Psoas muscle (tissue), 8 donors: Measurements from ENCODE around the gene DPYSL3. TPM values are rescaled to one million over a fixed set of nuclear protein-coding genes. Genes with fewer than 3 reads are reported as not detected.
"Not testable (repeated sequence)": the region's sequence is repeated elsewhere in the genome, so short reads cannot be mapped to it uniquely, and the experiment has no call there.

Experiments used
- ATAC-seq, 4 donors: fragments of 200-7000 bp; cut with Tn5 transposase; one replicate each; pipeline ENCODE4 v1.9.1; 2020; ENCODE audit warnings: moderate library complexity in 3 of 4, mild to moderate bottlenecking in 2 of 4
- DNase-seq, 2 donors: peaks; one replicate each; pipeline ENCODE4 v3.0.0-alpha.2; 2020
- H3K27ac ChIP-seq: fragments of 200-600 bp; one replicate; pipeline ENCODE4 v1.8.0; 2022
- H3K27me3 ChIP-seq, 3 donors: fragments of 200-600 bp in 1 of 3; one replicate each; pipeline versions ENCODE4 v1.6.1 to v1.8.0; 2013 to 2022; ENCODE audit warnings: low read length in 2 of 3, mild to moderate bottlenecking in 2 of 3, moderate library complexity in 1 of 3; ENCODE audit not compliant: insufficient read depth in 3 of 3
- H3K36me3 ChIP-seq, 2 donors: fragments of 200-600 bp in 1 of 2; one replicate each; pipeline versions ENCODE4 v1.6.1 to v1.8.0; 2013 to 2022; ENCODE audit warnings: low read depth in 1 of 2, mild to moderate bottlenecking in 1 of 2, moderate library complexity in 1 of 2; ENCODE audit not compliant: insufficient read depth in 1 of 2
- H3K4me1 ChIP-seq: fragments of 200-600 bp; one replicate; pipeline ENCODE4 v1.8.0; 2022
- H3K4me3 ChIP-seq: fragments of 200-600 bp; one replicate; pipeline ENCODE4 v1.8.0; 2022; ENCODE audit warnings: mild to moderate bottlenecking
- H3K9me3 ChIP-seq: fragments of 200-600 bp; one replicate; pipeline ENCODE4 v1.8.0; 2022
- WGBS, 3 donors: extraction: QIAGEN DNeasy Blood & Tissue Kit; methylation state at CpG; one replicate each; pipeline versions ENCODE4 v1.1.6 to v1.1.7; 2013; 5-methylcytosine and 5-hydroxymethylcytosine counted together
- intact Hi-C, 2 donors: fragments of 100-400 bp; cut with DNase I; formaldehyde crosslinking; loops; one replicate each; pipeline versions ENCODE4 v1.11.0 to v1.14.2; 2022
- polyA plus RNA-seq, 3 donors: library from polyadenylated mRNA; stranded (reverse); fragments of 200-250 nt; gene quantifications; one replicate each; pipeline ENCODE4 v1.2.3, GENCODE V29; 2013
- total RNA-seq, 4 donors: library from RNA; stranded (reverse); fragmentation: NEBNext Ultra II Directional in 2 of 4; extraction: Animal tissue kit (Norgen Biotek cat#: 25700) in 2 of 4; gene quantifications; one replicate each; pipeline versions ENCODE4 v1.2.1 to v1.2.4, GENCODE V29; 2021 to 2023
- TF ChIP-seq, protein P1 (sequence below): fragments of 200-600 bp; IDR thresholded peaks from one replicate; pipeline ENCODE4 v1.8.0; 2022; ENCODE audit warnings: antibody characterized with exemption
- donor health status: healthy with polysubstance abuse.
- donor health status: DM: no; HTN: no; CAD: no; lungs with moderate emphysema.
- donor health status: Bipolar disorder and iron deficiency.
- donor health status: healthy.
- donor health status: DM: yes; HTN: yes; CAD: no.
- donor health status: DM: no; HTN: no; CAD: no.
- donor health status: DM: no; HTN: no; CAD: no.
- donor health status: DM: yes; HTN: yes; CAD: no.

DPYSL3 gene
- total and polyA plus RNA-seq, 7 donors = 8.8 to 58.5 (median 18.0) TPM

GRCh38 chr5:147375151-147375550 is 134.7 kb downstream of the DPYSL3 start:
- Histone ChIP-seq H3K27ac (no peak overlapping the region), H3K4me1 (no peaks in the 10 kb centered on the region), H3K4me3 (no peak overlapping the region), H3K27me3 (no peaks in the 10 kb centered on the region), H3K36me3 (no peaks in the 10 kb centered on the region), H3K9me3 (no peaks in the 10 kb centered on the region)
- TF ChIP-seq, protein P1, sequence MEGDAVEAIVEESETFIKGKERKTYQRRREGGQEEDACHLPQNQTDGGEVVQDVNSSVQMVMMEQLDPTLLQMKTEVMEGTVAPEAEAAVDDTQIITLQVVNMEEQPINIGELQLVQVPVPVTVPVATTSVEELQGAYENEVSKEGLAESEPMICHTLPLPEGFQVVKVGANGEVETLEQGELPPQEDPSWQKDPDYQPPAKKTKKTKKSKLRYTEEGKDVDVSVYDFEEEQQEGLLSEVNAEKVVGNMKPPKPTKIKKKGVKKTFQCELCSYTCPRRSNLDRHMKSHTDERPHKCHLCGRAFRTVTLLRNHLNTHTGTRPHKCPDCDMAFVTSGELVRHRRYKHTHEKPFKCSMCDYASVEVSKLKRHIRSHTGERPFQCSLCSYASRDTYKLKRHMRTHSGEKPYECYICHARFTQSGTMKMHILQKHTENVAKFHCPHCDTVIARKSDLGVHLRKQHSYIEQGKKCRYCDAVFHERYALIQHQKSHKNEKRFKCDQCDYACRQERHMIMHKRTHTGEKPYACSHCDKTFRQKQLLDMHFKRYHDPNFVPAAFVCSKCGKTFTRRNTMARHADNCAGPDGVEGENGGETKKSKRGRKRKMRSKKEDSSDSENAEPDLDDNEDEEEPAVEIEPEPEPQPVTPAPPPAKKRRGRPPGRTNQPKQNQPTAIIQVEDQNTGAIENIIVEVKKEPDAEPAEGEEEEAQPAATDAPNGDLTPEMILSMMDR = no peak
- 64 to 76% (median 66%) methylated on average over 5 of the region's 5 CpGs for WGBS, 3 donors
- ATAC-seq (no peak), DNase-seq (no peak)
- intact Hi-C loops = no loop called here

GRCh38 chr5:147373328-147373727 is 136.5 kb downstream of the DPYSL3 start:
- Histone ChIP-seq H3K36me3 (no peaks in the 10 kb centered on the region), H3K4me1 (no peaks in the 10 kb centered on the region), H3K4me3 (no peak overlapping the region), H3K27ac (no peak overlapping the region), H3K9me3 (no peaks in the 10 kb centered on the region), H3K27me3 (no peaks in the 10 kb centered on the region)
- DNase-seq (no peak), ATAC-seq (no peak)
- intact Hi-C loops = no loop called here
- WGBS, 3 donors = 91 to 93% (median 92%) methylated on average over 3 of the region's 3 CpGs
- TF ChIP-seq, protein P1 = no peak

DNA sequence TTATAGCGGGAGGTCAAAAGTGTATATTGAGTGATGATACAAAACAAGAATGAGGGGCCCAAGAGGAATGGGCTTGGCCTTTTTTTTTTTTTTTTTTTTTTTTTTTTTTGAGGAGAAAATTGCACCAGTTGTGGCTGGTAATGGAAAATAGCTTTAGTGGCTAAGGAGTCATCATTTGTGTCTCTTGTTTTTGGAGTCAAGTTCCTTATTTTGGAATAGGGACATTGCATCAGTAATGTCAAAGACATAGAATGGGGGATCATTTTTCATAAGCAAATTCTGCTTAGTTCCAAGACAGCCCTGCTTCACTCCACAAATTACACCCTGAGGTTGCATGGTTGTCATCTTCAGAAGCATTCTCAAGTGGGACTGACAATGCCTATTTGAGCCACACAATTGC is 137.7 kb downstream of the DPYSL3 start:
- no peak for DNase-seq

DNA sequence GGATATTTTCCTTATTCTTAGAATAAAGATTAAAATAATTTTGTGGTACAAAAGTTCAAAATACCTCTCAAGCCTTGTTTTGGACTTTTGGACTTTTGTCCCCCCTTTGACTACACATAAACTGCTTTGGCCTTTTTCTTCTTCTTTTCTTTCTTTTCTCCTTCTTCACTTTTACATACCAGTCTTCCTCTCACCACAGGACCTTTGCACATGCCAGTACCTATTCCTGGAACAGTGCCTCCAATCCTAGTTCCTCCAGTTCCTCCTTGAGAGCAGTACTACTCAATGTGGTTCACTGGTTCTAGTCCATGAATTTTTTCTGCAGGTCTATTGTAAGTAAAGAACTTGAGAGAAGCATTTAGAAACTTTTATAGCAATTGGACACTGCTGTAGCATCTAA is 138.6 kb downstream of the DPYSL3 start:
- H3K4me3 ChIP-seq = no peak overlapping the region
- no peak for DNase-seq
- no peak overlapping the region for H3K27ac ChIP-seq
- H3K4me1 ChIP-seq = no peaks in the 10 kb centered on the region
- H3K27me3 ChIP-seq = no peaks in the 10 kb centered on the region
- ATAC-seq = no peak
- intact Hi-C loops = no loop called here
- no peaks in the 10 kb centered on the region for H3K9me3 ChIP-seq
- no peaks in the 10 kb centered on the region for H3K36me3 ChIP-seq
- TF ChIP-seq, protein P1 = no peak

More for the DNA sequence above, 137.7 kb downstream of the DPYSL3 start:
- intact Hi-C loops = no loop called here
- Histone ChIP-seq H3K4me1 (no peaks in the 10 kb centered on the region), H3K27me3 (no peaks in the 10 kb centered on the region), H3K36me3 (no peaks in the 10 kb centered on the region), H3K4me3 (no peak overlapping the region), H3K9me3 (no peaks in the 10 kb centered on the region), H3K27ac (no peak overlapping the region)
- 99 to 100% (median 100%) methylated on average over 1 of the region's 1 CpG for WGBS, 3 donors
- no peak for ATAC-seq
- TF ChIP-seq, protein P1 = no peak

DNA sequence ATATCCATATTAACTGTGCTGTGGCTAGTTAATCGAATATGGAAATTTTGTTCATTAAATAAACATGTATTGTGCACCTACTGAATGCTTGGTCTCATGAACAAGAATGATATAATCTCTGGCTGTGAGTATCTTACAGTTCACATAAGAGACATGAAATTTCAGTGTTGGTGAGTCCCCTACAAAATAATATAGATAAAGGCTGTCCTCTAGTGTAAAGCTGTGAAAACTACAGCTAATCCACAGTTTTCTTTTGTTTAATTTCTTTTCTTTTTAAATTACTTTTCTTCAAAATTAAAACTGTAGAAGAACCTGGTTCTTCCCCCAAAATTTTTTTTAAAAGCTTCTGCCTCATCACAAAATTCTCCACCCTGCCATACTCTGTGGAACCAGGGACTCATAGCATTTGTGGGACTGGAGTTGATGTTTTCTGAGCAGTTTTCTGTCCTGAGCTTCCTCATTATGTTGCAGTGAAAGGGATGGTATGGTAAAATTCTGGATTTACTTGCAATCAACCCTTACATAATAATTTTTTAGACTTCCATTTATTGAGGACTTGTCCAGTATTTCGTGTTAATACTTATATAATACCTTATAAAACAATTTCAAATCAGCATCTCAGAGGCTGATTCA is 140.0 kb downstream of the DPYSL3 start:
- Histone ChIP-seq H3K27me3 (no peaks in the 10 kb centered on the region), H3K9me3 (no peaks in the 10 kb centered on the region), H3K36me3 (no peaks in the 10 kb centered on the region), H3K4me3 (no peak overlapping the region), H3K4me1 (no peaks in the 10 kb centered on the region), H3K27ac (no peak overlapping the region)
- ATAC-seq (no peak), DNase-seq (no peak)
- WGBS, 3 donors = 16 to 44% (median 37%) methylated on average over 2 of the region's 2 CpGs
- TF ChIP-seq, protein P1 = peak; percentile 52
- intact Hi-C loops = loop anchor here (5.0 to 10.0 kb wide), 2 partner anchors 145 to 148 kb away; no protein-coding TSS in a partner anchor

GRCh38 chr5:147367381-147367780 is 142.5 kb downstream of the DPYSL3 start:
- ATAC-seq, H3K4me3 ChIP-seq, H3K27me3 ChIP-seq, H3K36me3 ChIP-seq, H3K27ac ChIP-seq, H3K4me1 ChIP-seq, H3K9me3 ChIP-seq, DNase-seq: not testable (repeated sequence)
- intact Hi-C loops = loop anchor here (5.0 to 10.0 kb wide), 2 partner anchors 143 to 145 kb away; no protein-coding TSS in a partner anchor
- WGBS, 3 donors = 84 to 86% (median 85%) methylated on average over 6 of the region's 6 CpGs
